ENCODE data around the gene RYR2.

DNA sequence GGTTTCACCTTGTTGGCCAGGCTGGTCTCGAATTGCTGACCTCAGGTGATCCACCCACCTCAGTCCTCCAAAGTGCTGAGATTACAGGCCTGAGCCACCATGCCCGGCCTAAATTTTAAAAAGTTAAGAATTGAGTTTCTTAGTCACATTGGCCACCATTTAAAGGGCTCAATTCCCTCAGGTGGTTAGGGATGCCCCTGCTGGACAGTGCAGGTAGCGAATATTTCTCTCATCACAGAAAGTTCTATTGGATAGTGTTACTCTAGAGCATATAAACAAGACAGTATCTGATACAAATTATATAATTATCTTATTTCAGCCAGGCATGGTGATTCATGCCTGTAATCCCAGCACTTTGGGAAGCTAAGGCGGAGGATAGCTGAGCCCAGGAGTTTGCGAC is 528.5 kb downstream of the RYR2 start:
- TF ChIP-seq POLR2A (IDR thresholded peaks at IDR 0.05) = no peak
- no peak for TF ChIP-seq CTCF (IDR thresholded peaks at IDR 0.05)
